Ovary (tissue), 9 donors: ENCODE measurements around the gene TRAPPC1. TPM values are rescaled to one million over a fixed set of nuclear protein-coding genes. Genes with fewer than 3 reads are reported as not detected.
A peak's percentile ranks its signal among the peaks of the same experiment; 100 is the strongest.

ENCODE experiments used
- DNase-seq, 5 donors: peaks; one replicate each; pipeline ENCODE4 v3.0.0-alpha.2; 2019 to 2020
- H3K27ac ChIP-seq, 2 donors: fragments of 200-600 bp; one replicate each; pipeline versions ENCODE4 v1.5.1 to v1.8.0; 2019 to 2022
- H3K27me3 ChIP-seq: fragments of 200-600 bp; one replicate; pipeline ENCODE4 v1.8.0; 2022
- H3K36me3 ChIP-seq: fragments of 200-600 bp; sonication (generic); one replicate; pipeline ENCODE4 v1.5.1; 2019
- H3K4me1 ChIP-seq: one replicate; pipeline ENCODE4 v1.8.1; 2013; ENCODE audit warnings: mild to moderate bottlenecking, moderate library complexity; ENCODE audit not compliant: insufficient read depth
- H3K4me3 ChIP-seq: fragments of 200-600 bp; sonication (generic); one replicate; pipeline ENCODE4 v1.5.1; 2017
- H3K9me3 ChIP-seq, 2 donors: fragments of 200-600 bp in 1 of 2; sonication (generic) in 1 of 2; one replicate each; pipeline versions ENCODE4 v1.5.1 to v1.8.1; 2013 to 2019; ENCODE audit warnings: mild to moderate bottlenecking in 1 of 2, moderate library complexity in 1 of 2
- CTCF ChIP-seq, 3 donors: fragments of 450-650 bp in 2 of 3; fragments of 200-600 bp in 1 of 3; IDR thresholded peaks; one replicate each; pipeline versions ENCODE4 v1.5.1 to v1.8.0; 2016 to 2022; ENCODE audit warnings: antibody characterized with exemption in 3 of 3, mild to moderate bottlenecking in 1 of 3
- EP300 ChIP-seq: sonication (generic); formaldehyde crosslinking; IDR thresholded peaks from one replicate; pipeline ENCODE4 v1.6.1; 2017; ENCODE audit warnings: antibody characterized with exemption
- POLR2A ChIP-seq: fragments of 450-650 bp; IDR thresholded peaks from one replicate; pipeline ENCODE4 v1.6.1; 2017; ENCODE audit warnings: antibody characterized with exemption, mild to moderate bottlenecking, moderate library complexity
- WGBS, 3 donors: extraction: QIAGEN DNeasy Blood & Tissue Kit in 1 of 3; methylation state at CpG; one replicate each; pipeline versions ENCODE4 v1.1.5 to v1.1.7; 2013 to 2017; 5-methylcytosine and 5-hydroxymethylcytosine counted together
- intact Hi-C, 4 donors: fragments of 100-400 bp; cut with DNase I; formaldehyde crosslinking; loops; one replicate each; pipeline versions ENCODE4 v1.11.0 to v1.15.1; 2022 to 2023
- polyA plus RNA-seq, 2 donors: library from polyadenylated mRNA; stranded (reverse); fragments of 200-250 nt in 1 of 2; fragments of 350-450 nt in 1 of 2; fragmentation: Illumina TruSeq in 1 of 2; extraction: RNeasy Lipid Tissue Mini Kit (QIAGEN cat#74804) in 1 of 2; gene quantifications; one replicate each; pipeline ENCODE4 v1.2.3, GENCODE V29; 2013 to 2014
- total RNA-seq, 7 donors: library from RNA; depleted of rRNA in 2 of 7; stranded (reverse); fragments of >200 nt in 2 of 7; fragmentation: NEBNext Ultra II Directional in 3 of 7; extraction: Animal tissue kit (Norgen Biotek cat#: 25700) in 3 of 7; gene quantifications; one replicate each; pipeline versions ENCODE4 v1.1.0 to v1.2.4, GENCODE V29; 2016 to 2023
- donor health status: DM: no; HTN: no; CAD: no; lungs with moderate emphysema.
- donor health status: DM: no; HTN: no; CAD: no.
- donor health status: Bipolar disorder and iron deficiency.
- donor health status: DM: yes; HTN: yes; CAD: no.
- donor health status: DM: no; HTN: no; CAD: no.
- donor health status: DM: yes; HTN: yes; CAD: no.

TRAPPC1 gene
- total and polyA plus RNA-seq, 9 donors = 27.5 to 238 (median 77.5) TPM

- no peak for TF ChIP-seq EP300
- TF ChIP-seq POLR2A = peak; percentile 34
- peak; percentile 64 to 79 (median 76) for DNase-seq
- Histone ChIP-seq H3K27ac (peak overlapping the region; percentile 95 to 98), H3K4me1 (peaks cover 18% of the 10 kb centered on the region), H3K36me3 (no peaks in the 10 kb centered on the region), H3K4me3 (peak overlapping the region; percentile 75), H3K9me3 (no peaks in the 10 kb centered on the region), H3K27me3 (no peaks in the 10 kb centered on the region)
- 0 to 1% (median 1%) methylated on average over 53 to 64 of the region's 64 CpGs for WGBS, 3 donors
- intact Hi-C loops = no loop called here
These were observed 46.1 kb downstream of the TRAPPC1 start for GRCh38 chr17:7885367-7886226.

DNA sequence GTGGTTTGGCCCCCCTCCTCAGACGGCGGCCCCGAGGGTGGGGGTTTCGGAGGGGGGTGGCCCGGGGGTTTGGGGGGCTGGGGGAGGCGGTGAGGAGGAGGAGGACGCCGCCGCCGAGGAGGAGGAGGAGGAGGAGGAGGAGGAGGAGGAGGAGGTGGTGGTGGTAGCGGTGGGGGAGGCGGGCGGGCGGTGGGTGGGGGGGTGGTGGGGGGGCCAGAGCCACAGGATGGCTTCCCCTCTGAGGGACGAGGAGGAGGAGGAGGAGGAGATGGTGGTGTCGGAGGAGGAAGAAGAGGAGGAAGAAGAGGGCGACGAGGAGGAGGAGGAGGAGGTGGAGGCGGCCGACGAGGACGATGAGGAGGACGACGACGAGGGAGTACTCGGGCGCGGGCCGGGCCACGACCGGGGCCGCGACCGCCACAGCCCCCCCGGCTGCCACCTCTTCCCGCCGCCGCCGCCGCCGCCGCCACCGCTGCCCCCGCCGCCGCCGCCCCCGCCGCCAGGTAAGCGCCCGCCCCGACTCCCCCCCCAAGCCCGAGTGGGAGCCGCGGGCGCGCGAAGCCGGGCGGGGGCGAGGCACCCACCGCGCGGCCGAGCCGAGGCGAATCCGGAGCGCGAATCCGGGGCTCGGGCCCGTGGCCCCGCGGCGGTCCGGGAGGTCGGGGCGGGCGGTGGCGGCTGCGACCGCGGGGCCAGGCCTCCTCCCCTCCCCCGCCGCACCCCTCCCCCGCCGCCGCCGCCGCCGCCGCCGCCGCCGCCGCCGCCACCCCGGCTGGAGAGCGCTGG, 47.0 kb downstream of the TRAPPC1 start:
- Histone ChIP-seq H3K27me3 (no peaks in the 10 kb centered on the region), H3K27ac (peak overlapping the region; percentile 95 to 98), H3K9me3 (no peaks in the 10 kb centered on the region), H3K4me1 (peaks cover 17% of the 10 kb centered on the region), H3K4me3 (peak overlapping the region; percentile 75), H3K36me3 (no peaks in the 10 kb centered on the region)
- WGBS, 3 donors = 0 to 3% (median 1%) methylated on average over 47 to 87 of the region's 100 CpGs
- intact Hi-C loops = no loop called here
- TF ChIP-seq POLR2A (no peak), CTCF (IDR thresholded peaks at IDR 0.05) (no peak), EP300 (no peak)
- peak; percentile 34 to 62 (median 52) for DNase-seq

DNA sequence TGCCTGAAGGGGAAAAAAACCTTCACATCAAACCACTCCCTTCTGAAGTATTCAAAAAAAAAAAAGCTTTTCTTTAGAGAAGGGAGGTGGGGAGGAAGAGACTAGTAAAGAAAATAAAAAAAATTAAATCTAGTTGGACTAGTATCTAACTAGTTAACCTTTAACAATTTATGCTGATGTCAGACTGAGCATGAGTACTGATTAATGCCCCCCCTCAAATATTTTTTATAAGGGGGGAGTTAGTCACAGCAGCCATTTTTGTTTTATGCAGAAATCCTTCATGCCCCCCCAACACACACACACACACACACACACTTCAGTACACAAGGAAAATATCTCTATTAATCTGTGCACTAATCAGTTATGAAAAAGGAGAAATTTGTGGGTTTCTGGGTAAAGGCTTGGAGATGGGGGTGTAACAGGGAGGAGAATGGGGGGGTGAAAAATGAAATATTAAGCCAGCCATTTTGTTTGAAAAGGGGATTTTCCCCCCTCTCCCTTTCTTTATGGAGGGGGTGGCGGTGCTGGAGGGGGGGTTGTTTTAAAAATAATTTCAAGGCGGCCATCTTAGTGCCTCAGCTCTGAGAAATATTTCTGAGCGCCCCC, 47.9 kb downstream of the TRAPPC1 start:
- Histone ChIP-seq H3K9me3 (no peaks in the 10 kb centered on the region), H3K27ac (peak overlapping the region in 1 of 2 donors; percentile 26), H3K27me3 (no peaks in the 10 kb centered on the region), H3K4me3 (peak overlapping the region; percentile 75), H3K36me3 (no peaks in the 10 kb centered on the region), H3K4me1 (peaks cover 9% of the 10 kb centered on the region)
- TF ChIP-seq CTCF (IDR thresholded peaks at IDR 0.05) = no peak
- no peak for TF ChIP-seq EP300
- TF ChIP-seq POLR2A = no peak
- DNase-seq = peak in 1 of 5 donors; percentile 42
- 0 to 9% (median 3%) methylated on average over 3 of the region's 3 CpGs for WGBS, 3 donors
- intact Hi-C loops = no loop called here

GRCh38 chr17:7882629-7883028, 49.1 kb downstream of the TRAPPC1 start:
- intact Hi-C loops = no loop called here
- DNase-seq = no peak
- H3K9me3 ChIP-seq = no peaks in the 10 kb centered on the region
- peak overlapping the region in 1 of 2 donors; percentile 26 for H3K27ac ChIP-seq
- H3K4me1 ChIP-seq = no peaks in the 10 kb centered on the region
- WGBS, 3 donors = 66 to 90% (median 78%) methylated on average over 3 of the region's 3 CpGs
- TF ChIP-seq CTCF (IDR thresholded peaks at IDR 0.05) (no peak), EP300 (no peak)
- H3K36me3 ChIP-seq = no peaks in the 10 kb centered on the region
- no peak overlapping the region for H3K4me3 ChIP-seq
- no peaks in the 10 kb centered on the region for H3K27me3 ChIP-seq
